Neural cell (in vitro differentiated cells): ENCODE results near the gene RBM10. TPM values are rescaled to one million over a fixed set of nuclear protein-coding genes. Genes with fewer than 3 reads are reported as not detected.

Source experiments
- H2AFZ ChIP-seq: fragments of 200-600, 300-800 bp; sonication (generic), shearing (Covaris generic); 2 replicates; pipeline ENCODE4 v1.6.0; 2014; ENCODE audit warnings: low read depth, mild to moderate bottlenecking, antibody characterized with exemption, low read length, moderate library complexity
- H3F3A ChIP-seq: fragments of 200-600 bp; shearing (Covaris generic); 2 replicates; pipeline ENCODE4 v1.6.1; 2016; ENCODE audit warnings: mild to moderate bottlenecking, moderate library complexity, mixed read lengths, antibody characterized with exemption, low read length; ENCODE audit not compliant: insufficient read depth, poor library complexity, severe bottlenecking
- H3K27ac ChIP-seq: fragments of 200-600, 300-800 bp; sonication (generic), shearing (Covaris generic); 2 replicates; pipeline ENCODE4 v1.5.1; 2014; ENCODE audit warnings: mild to moderate bottlenecking, low read length, moderate library complexity
- H3K27me3 ChIP-seq: fragments of 300-800, 200-600 bp; sonication (generic), shearing (Covaris generic); 2 replicates; pipeline ENCODE4 v1.6.0; 2014; ENCODE audit warnings: mild to moderate bottlenecking, low read depth, low read length, moderate library complexity; ENCODE audit not compliant: insufficient read depth
- H3K36me3 ChIP-seq: fragments of 300-800, 200-600 bp; sonication (generic), shearing (Covaris generic); 2 replicates; pipeline ENCODE4 v1.5.1; 2014; ENCODE audit warnings: mild to moderate bottlenecking, antibody characterized with exemption, low read length, moderate library complexity; ENCODE audit not compliant: insufficient read depth
- H3K4me2 ChIP-seq: fragments of 300-800, 200-600 bp; sonication (generic), shearing (Covaris generic); 2 replicates; pipeline ENCODE4 v1.6.0; 2014; ENCODE audit warnings: mild to moderate bottlenecking, low read length
- H3K4me3 ChIP-seq: fragments of 300-800, 200-600 bp; sonication (generic), shearing (Covaris generic); 2 replicates; pipeline ENCODE4 v1.5.1; 2014; ENCODE audit warnings: mild to moderate bottlenecking, low read length, moderate library complexity
- H3K79me2 ChIP-seq: fragments of 200-600 bp; shearing (Covaris generic); replicated peaks from 2 replicates; pipeline ENCODE4 v1.6.0; 2014; ENCODE audit warnings: mild to moderate bottlenecking, low read length, moderate library complexity; ENCODE audit not compliant: insufficient read depth
- H3K9ac ChIP-seq: fragments of 300-800, 200-600 bp; sonication (generic), shearing (Covaris generic); 2 replicates; pipeline ENCODE4 v1.6.1; 2016; ENCODE audit warnings: mild to moderate bottlenecking, low read length, mixed read lengths
- H3K9me2 ChIP-seq: fragments of 200-600 bp; shearing (Covaris generic); 2 replicates; pipeline ENCODE4 v1.6.1; 2016; ENCODE audit warnings: mild to moderate bottlenecking, low read length, mixed read lengths; ENCODE audit not compliant: insufficient read depth
- H3K9me3 ChIP-seq: fragments of 200-600, 300-800 bp; sonication (generic), shearing (Covaris generic); 2 replicates; pipeline ENCODE4 v1.6.1; 2016; ENCODE audit warnings: mild to moderate bottlenecking, mixed run types, low read length, moderate library complexity, mixed read lengths
- H4K20me1 ChIP-seq: fragments of 200-600 bp; shearing (Covaris generic); 2 replicates; pipeline ENCODE4 v1.6.1; 2016; ENCODE audit warnings: mild to moderate bottlenecking, mixed run types; ENCODE audit not compliant: insufficient read depth
- CTCF ChIP-seq: fragments of 450-650 bp; IDR thresholded peaks from 2 replicates; pipeline ENCODE4 v1.5.1; 2014; ENCODE audit warnings: antibody characterized with exemption, mild to moderate bottlenecking, moderate library complexity; ENCODE audit not compliant: poor library complexity, severe bottlenecking
- EP300 ChIP-seq: fragments of 450-650 bp; conservative IDR thresholded peaks from 2 replicates; pipeline ENCODE4 v1.6.1; 2014; ENCODE audit warnings: antibody characterized with exemption, mild to moderate bottlenecking, moderate library complexity; ENCODE audit not compliant: poor library complexity, severe bottlenecking
- EZH2 ChIP-seq: fragments of 200-600, 300-800 bp; shearing (Covaris generic), sonication (generic); IDR thresholded peaks from 2 replicates; pipeline ENCODE4 v1.6.1; 2014; ENCODE audit warnings: antibody characterized with exemption, low read length, borderline replicate concordance, mild to moderate bottlenecking; ENCODE audit not compliant: insufficient read depth, poor library complexity, severe bottlenecking
- MXI1 ChIP-seq: fragments of 450-650 bp; conservative IDR thresholded peaks from 2 replicates; pipeline ENCODE4 v1.6.1; 2014; ENCODE audit warnings: antibody characterized with exemption, mild to moderate bottlenecking; ENCODE audit not compliant: poor library complexity, severe bottlenecking
- POLR2AphosphoS5 ChIP-seq: IDR thresholded peaks from 2 replicates; pipeline ENCODE4 v1.6.1; 2012
- RAD21 ChIP-seq: fragments of 450-650 bp; conservative IDR thresholded peaks from 2 replicates; pipeline ENCODE4 v1.6.1; 2014; ENCODE audit warnings: antibody characterized with exemption, mild to moderate bottlenecking, moderate library complexity
- REST ChIP-seq: IDR thresholded peaks from 2 replicates; pipeline ENCODE4 v1.6.1; 2012; ENCODE audit warnings: borderline replicate concordance
- SMC3 ChIP-seq: fragments of 450-650 bp; conservative IDR thresholded peaks from 2 replicates; pipeline ENCODE4 v1.6.1; 2014; ENCODE audit warnings: antibody characterized with exemption, mild to moderate bottlenecking, moderate library complexity; ENCODE audit not compliant: poor library complexity
- TAF1 ChIP-seq: IDR thresholded peaks from 2 replicates; pipeline ENCODE4 v1.6.1; 2012; ENCODE audit warnings: low read depth
- polyA plus RNA-seq: library from polyadenylated mRNA; depleted of rRNA; stranded (reverse); fragments of >200 nt; gene quantifications from 2 replicates; pipeline ENCODE4 v1.2.3, GENCODE V29; 2014

Gene RBM10
- polyA plus RNA-seq, 1 donor from 2014 or later, result 53.1 TPM

GRCh38 chrX:47179221-47179927 is 34.4 kb downstream of the RBM10 start:
- Histone ChIP-seq H3K27me3 (no peaks in the 10 kb centered on the region), H3K4me3 (no peak overlapping the region), H4K20me1 (no peaks in the 10 kb centered on the region), H3K79me2 (no peaks in the 10 kb centered on the region), H3F3A (no peaks in the 10 kb centered on the region), H3K9me3 (no peaks in the 10 kb centered on the region), H3K36me3 (no peaks in the 10 kb centered on the region), H3K9me2 (no peaks in the 10 kb centered on the region), H3K9ac (no peak overlapping the region), H3K4me2 (no peak overlapping the region), H3K27ac (no peak overlapping the region), H2AFZ (no peak overlapping the region)
- TF ChIP-seq EZH2 (no peak), MXI1 (no peak), RAD21 (no peak), EP300 (no peak)

GRCh38 chrX:47179928-47180255 is 34.9 kb downstream of the RBM10 start:
- Histone ChIP-seq H3K4me3 (no peak overlapping the region), H3K79me2 (no peaks in the 10 kb centered on the region), H3K27me3 (no peaks in the 10 kb centered on the region), H3K9me3 (no peaks in the 10 kb centered on the region), H3K27ac (no peak overlapping the region), H2AFZ (no peak overlapping the region), H3K4me2 (no peak overlapping the region), H3K36me3 (no peaks in the 10 kb centered on the region), H3K9ac (no peak overlapping the region), H3F3A (no peaks in the 10 kb centered on the region), H4K20me1 (no peaks in the 10 kb centered on the region), H3K9me2 (no peaks in the 10 kb centered on the region)
- TF ChIP-seq REST (no peak), MXI1 (no peak), SMC3 (no peak), POLR2AphosphoS5 (no peak), EZH2 (no peak), CTCF (no peak), RAD21 (no peak), EP300 (no peak), TAF1 (no peak)
